Kidney tubule cell (primary cell): Measurements from ENCODE around the gene BDH1.
A peak's percentile ranks its signal among the peaks of the same experiment; 100 is the strongest.
"Not testable (repeated sequence)": the region's sequence is repeated elsewhere in the genome, so short reads cannot be mapped to it uniquely, and the experiment has no call there.

Source experiments
- DNase-seq: peaks from one replicate; pipeline ENCODE4 v3.0.0-alpha.2; 2018; ENCODE audit warnings: low spot score

BDH1 gene

GRCh38 chr3:197555281-197556261 lies at the start of gene BDH1:
BDH1 (minus strand) TSS chr3:197555968; CDS start chr3:197546443, 9,525 bp downstream.
- peak; percentile 58 for DNase-seq

GRCh38 chr3:197603317-197603933 lies 47.7 kb upstream of the BDH1 start:
- no peak for DNase-seq

GRCh38 chr3:197602351-197602750 lies 46.6 kb upstream of the BDH1 start:
- not testable (repeated sequence) for DNase-seq

DNA sequence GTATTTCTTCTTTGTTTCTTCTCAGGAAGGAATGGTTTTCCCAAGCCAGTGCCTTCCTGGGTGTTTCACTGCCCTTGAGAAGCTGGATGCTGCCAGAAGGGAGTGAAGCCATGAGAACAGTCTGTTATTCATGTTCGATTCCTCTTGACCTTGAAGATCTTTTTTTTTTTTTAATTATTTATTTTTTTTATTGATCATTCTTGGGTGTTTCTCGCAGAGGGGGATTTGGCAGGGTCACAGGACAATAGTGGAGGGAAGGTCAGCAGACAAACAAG lies 45.7 kb upstream of the BDH1 start:
- not testable (repeated sequence) for DNase-seq

DNA sequence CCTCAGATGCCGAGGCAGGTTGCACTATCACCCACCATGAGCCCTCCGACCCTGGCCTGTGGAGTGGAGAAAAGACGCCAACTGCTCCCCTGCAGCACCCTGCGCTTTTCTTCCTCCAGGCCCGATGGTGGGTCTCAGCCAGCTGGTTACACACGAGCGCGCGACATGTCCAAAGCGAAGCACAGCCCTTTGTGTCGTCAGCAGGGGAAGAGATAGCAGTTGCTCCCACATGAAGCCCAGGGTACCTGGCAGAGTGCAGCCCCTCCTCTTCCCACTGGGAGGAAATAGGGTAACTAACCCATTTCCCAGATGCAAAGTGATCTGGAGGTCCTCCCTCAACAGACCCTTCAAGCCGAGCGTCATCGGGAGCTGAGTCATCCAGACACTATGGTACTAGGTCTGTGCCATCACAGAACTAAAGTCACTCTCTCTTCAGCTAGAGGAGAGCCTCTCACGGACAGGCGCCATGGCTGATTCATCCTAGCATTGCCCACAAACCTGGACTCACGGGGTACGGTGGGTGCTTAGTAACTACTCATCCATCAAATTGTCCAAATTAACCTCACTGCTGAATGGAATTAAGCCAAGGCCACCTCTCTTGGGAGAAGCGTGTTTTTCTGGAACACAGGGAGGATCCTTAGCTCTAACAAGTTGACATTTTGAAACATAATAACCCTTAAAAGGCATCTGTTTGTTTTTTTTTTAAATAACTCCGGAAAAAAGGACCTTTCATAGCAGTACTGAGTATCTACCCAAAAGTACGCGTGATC lies 45.2 kb upstream of the BDH1 start:
- peak; percentile 32 for DNase-seq

- DNase-seq: peak; percentile 72
These were observed 43.5 kb upstream of the BDH1 start for GRCh38 chr3:197599089-197599765.

- no peak for DNase-seq
These were observed 42.7 kb upstream of the BDH1 start for GRCh38 chr3:197598404-197598980.

DNA sequence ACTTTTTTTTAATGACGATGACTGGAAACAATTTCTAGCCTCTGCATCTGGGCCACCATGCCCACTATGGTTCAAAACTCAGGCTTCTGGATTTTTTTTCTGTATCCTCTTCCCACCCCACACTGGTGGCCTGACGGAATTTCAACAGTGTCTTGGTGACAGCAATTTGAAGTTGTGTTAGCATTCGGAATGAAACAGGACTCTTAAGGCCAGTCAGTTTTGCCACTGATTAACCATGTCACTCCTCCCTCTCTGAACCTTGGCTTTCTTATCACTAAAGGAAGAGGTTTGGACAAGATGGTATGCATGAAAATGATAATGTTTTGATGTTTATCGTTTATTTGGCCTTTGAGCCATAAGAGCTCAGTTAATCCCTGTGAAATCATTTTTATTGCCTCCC lies 41.6 kb upstream of the BDH1 start:
- no peak for DNase-seq

DNA sequence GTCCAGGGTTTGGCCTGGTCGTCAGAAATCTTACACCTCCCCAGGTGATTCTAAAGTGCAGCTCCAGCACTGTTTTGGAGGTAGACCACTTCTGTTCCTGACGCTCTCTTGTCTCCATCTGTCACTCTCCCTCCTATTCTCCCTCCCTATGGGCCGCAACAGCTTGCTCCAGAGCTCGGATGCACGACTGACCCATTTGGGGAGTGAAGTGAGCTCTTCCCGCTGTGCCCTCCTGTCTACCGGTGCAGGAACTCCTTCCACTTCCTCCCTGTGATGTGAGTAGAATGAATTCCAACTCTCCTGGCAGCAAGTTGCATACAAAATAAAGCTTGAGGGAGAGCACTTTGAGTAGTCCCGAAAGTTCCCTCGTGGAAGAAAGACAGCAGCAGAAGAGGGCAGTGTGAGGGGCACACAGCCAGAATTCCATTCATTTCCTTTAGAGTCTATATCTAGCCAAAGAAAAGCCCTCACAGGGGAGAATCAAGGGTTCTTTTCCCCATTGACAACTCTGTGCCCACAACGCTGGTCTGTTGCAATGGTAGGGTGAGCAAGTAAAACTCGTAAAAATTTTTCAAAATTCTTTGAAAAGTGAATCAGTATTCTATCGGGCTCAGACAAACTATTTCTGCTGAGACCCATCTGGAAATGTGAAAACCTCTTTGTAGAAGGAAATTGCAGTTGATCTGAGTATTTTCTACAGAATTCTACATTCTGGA lies 39.9 kb upstream of the BDH1 start:
- DNase-seq: no peak

GRCh38 chr3:197593046-197593380 lies 37.2 kb upstream of the BDH1 start:
- no peak for DNase-seq

DNA sequence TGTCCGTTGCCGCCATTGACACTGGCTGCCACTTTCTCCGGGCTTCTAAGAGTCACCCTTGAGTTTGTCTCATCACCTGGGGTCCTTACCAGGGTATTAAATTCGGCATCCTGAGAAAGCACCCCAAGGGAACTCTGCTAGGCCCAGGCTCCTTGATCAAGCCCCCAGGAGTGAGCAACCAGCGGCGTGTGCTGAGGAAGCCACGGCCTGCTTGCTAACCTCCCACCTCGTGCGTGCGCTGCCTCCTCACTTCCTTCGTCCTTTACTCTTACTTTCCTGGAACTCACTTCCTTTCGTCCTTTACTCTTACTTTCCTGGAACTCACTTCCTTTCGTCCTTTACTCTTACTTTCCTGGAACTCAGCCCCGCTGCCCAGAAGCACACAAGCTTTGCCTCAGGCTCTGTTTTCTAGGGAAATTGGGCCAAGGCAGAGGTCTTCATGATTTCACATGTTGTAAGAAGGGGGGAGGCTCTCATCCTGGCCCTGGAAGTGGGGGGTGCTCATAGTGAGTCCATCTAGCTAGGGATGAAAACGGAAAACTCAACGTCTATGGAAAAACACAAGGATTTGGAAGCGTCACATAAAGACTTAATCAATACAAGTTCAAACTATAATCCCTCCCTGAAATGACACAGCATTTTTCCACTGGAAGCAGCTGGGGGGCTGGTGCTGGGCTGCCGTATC lies 36.7 kb upstream of the BDH1 start:
- no peak for DNase-seq

DNA sequence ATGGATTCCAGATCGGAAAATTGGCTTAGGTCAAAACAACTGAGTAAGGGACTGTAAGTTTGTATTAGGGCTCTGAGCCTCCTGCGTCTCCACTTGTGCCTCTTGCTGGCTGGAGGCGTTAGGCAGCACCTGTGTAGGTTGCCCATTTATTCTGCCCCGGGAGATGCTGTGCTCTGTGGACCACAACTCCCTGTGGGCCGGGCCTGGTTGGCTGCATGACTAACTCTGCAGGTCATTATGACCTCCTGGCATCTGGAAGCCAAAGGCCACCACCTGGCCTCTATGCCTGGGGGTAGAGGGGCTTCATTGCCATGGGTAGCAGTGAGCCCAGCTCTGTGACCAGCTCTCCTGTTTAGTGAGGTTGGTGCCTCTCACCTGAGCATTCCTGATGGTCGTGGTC lies 36.0 kb upstream of the BDH1 start:
- DNase-seq: no peak

- no peak for DNase-seq
These were observed 34.7 kb upstream of the BDH1 start for GRCh38 chr3:197590313-197590962.

GRCh38 chr3:197589545-197589944 lies 33.8 kb upstream of the BDH1 start:
- no peak for DNase-seq

GRCh38 chr3:197586768-197587167 lies 31.0 kb upstream of the BDH1 start:
- DNase-seq: peak; percentile 25

DNA sequence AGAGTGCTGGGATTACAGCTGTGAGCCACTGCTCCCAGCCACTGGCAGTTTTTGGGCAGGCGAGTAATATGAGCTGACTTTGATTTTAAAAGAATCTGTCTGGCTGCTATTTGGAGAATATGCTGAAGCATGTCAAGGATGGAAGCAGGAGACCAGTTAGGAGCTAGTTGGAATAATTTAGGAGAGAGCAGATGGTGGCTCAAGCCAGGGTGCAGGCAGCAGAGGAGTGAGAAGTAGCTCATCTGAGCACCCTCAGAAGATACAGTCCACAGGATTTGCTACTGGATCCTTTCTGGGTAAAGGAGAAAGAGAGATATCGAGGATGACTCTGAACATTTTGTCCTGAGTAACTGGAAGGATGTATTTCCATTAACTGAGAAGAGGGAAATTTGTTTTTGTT lies 30.4 kb upstream of the BDH1 start:
- no peak for DNase-seq

DNA sequence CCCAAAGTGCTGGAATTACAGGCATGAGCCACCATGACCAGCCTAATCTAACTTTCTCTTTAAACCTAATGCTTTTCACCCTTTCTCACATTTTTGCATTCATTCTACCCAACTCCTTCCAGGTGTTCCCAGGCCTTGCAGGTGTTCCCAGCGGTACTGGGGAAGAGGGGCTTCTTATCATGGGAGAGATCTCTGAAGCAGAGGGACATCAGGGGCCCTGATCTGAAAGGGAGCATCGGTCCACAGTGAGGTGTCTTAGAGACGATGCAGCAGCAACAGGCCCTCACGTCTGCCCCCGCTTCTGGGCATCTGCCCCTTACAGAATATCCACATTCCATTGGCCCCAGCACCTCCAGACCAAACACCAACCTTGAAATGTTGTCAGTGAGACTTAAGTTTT lies 29.0 kb upstream of the BDH1 start:
- DNase-seq: no peak

DNA sequence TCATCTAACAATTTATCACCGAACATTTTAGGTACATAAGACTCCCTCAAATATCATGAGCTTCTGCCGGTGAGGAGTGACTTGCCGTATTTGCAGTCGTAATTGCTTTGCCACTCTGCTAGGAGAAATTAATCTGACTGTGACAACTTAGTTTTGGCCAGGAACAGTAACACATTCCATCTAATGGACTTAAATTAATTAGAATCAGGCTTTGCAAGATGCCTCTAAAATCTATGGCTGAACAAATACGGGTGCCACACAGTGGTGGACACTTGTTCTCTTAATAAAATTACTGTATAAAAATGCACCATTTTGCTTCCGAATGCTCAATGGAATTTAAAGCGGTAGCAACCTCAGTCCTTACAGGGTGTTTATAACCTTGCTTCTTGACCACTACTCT lies 27.6 kb upstream of the BDH1 start:
- DNase-seq: no peak

DNA sequence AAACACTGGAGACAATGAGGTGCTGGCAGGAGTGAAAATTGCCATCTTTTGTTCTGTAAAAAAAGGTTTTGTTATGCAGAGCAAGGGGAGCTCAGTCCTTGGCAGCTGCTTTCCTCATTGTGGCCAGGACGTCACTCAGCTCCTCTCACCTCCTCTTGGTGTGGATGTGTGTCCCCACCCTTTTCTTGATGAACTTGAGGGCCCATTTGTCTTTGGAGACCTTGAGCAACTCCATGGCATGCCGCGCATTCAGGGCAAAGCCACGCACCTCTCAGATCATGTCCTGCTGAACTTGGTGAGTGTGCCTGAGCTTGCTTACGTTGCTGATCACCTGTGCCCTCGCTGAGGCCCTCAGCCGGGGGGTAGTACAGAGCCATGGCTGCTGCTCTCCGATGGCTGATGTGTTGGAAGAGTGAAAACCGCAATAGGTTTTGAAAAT lies 24.5 kb upstream of the BDH1 start:
- no peak for DNase-seq

GRCh38 chr3:197578376-197578775 lies 22.6 kb upstream of the BDH1 start:
- no peak for DNase-seq
